ENCODE data around the gene CIITA.

- TF ChIP-seq CTCF (IDR thresholded peaks at IDR 0.05), result no peak
- no peak for TF ChIP-seq POLR2A (IDR thresholded peaks at IDR 0.05)
Measured at GRCh38 chr16:10876799-10877341, at the start of gene CIITA.

Measured in lower leg skin (tissue), 3 donors.